Adrenal gland (tissue), 12 donors: ENCODE results near the gene KMT2D. TPM values are rescaled to one million over a fixed set of nuclear protein-coding genes. Genes with fewer than 3 reads are reported as not detected.

Experiments used
- DNase-seq, 7 donors: peaks; one replicate each; pipeline ENCODE4 v3.0.0-alpha.2; 2019 to 2020
- H3K27ac ChIP-seq, 5 donors: fragments of 200-600 bp; sonication (generic) in 4 of 5; 1 replicate in 3 of 5; 2 replicates in 2 of 5; pipeline versions ENCODE4 v1.5.1 to v1.8.0; 2016 to 2020; ENCODE audit warnings: mild to moderate bottlenecking in 1 of 5
- H3K27me3 ChIP-seq: fragments of 200-600 bp; 2 replicates; pipeline ENCODE4 v1.8.0; 2021
- H3K36me3 ChIP-seq, 2 donors: fragments of 200-600 bp; replicated peaks in 1 of 2; 1 replicate in 1 of 2; 2 replicates in 1 of 2; pipeline versions ENCODE4 v1.5.1 to v1.8.0; 2018 to 2022
- H3K4me1 ChIP-seq, 2 donors: fragments of 200-600 bp; replicated peaks in 1 of 2; 1 replicate in 1 of 2; 2 replicates in 1 of 2; pipeline versions ENCODE4 v1.5.1 to v1.8.0; 2018 to 2021
- H3K4me3 ChIP-seq, 4 donors: fragments of 200-600 bp; sonication (generic) in 3 of 4; one replicate each; pipeline ENCODE4 v1.5.1; 2016 to 2018
- H3K9me3 ChIP-seq, 3 donors: fragments of 200-600 bp; sonication (generic) in 1 of 3; replicated peaks in 1 of 3; 1 replicate in 2 of 3; 2 replicates in 1 of 3; pipeline versions ENCODE4 v1.5.1 to v1.8.0; 2016 to 2021
- CTCF ChIP-seq, 6 experiments: fragments of 450-650 bp in 4 of 6; fragments of 200-600 bp in 2 of 6; sonication (generic) in 1 of 6; IDR thresholded peaks; 1 replicate in 5 of 6; 2 replicates in 1 of 6; pipeline versions ENCODE4 v1.5.1 to v1.8.0; 2016 to 2021; ENCODE audit warnings: antibody characterized with exemption in 6 of 6, mild to moderate bottlenecking in 2 of 6, moderate library complexity in 1 of 6
- POLR2A ChIP-seq, 2 donors: fragments of 450-650 bp; IDR thresholded peaks; one replicate each; pipeline ENCODE4 v1.6.1; 2017; ENCODE audit warnings: antibody characterized with exemption in 2 of 2, mild to moderate bottlenecking in 2 of 2, moderate library complexity in 1 of 2
- WGBS, 4 donors: extraction: QIAGEN DNeasy Blood & Tissue Kit in 2 of 4; methylation state at CpG; one replicate each; pipeline versions ENCODE4 v1.1.5 to v1.1.7; 2013 to 2017; 5-methylcytosine and 5-hydroxymethylcytosine counted together
- intact Hi-C, 2 donors: fragments of 100-400 bp; cut with DNase I; formaldehyde crosslinking; loops; one replicate each; pipeline versions ENCODE4 v1.14.1 to v1.15.0; 2022 to 2023
- polyA plus RNA-seq, 3 donors: library from polyadenylated mRNA; stranded (reverse); fragments of 200-250 nt in 2 of 3; fragments of 350-450 nt in 1 of 3; fragmentation: Illumina TruSeq in 1 of 3; extraction: RNeasy Lipid Tissue Mini Kit (QIAGEN cat#74804) in 1 of 3; gene quantifications; one replicate each; pipeline ENCODE4 v1.2.3, GENCODE V29; 2013 to 2014
- total RNA-seq, 9 donors: library from RNA; depleted of rRNA in 4 of 9; stranded (reverse); fragments of >200 nt in 4 of 9; fragments of 120-200 nt in 1 of 9; fragmentation: NEBNext Ultra II Directional in 1 of 9; extraction: Animal tissue kit (Norgen Biotek cat#: 25700) in 1 of 9; gene quantifications; one replicate each; pipeline versions ENCODE4 v1.1.0 to v1.2.4, GENCODE V29; 2013 to 2023
- donor health status: healthy with polysubstance abuse.
- donor health status: Bipolar disorder and iron deficiency.
- donor health status: DM: yes; HTN: yes; CAD: no.
- donor health status: DM: no; HTN: no; CAD: no.
- donor health status: DM: no; HTN: no; CAD: no.
- donor health status: DM: yes; HTN: yes; CAD: no.

The KMT2D gene
- total and polyA plus RNA-seq, 12 donors, result 21.2 to 140 (median 56.0) TPM

DNA sequence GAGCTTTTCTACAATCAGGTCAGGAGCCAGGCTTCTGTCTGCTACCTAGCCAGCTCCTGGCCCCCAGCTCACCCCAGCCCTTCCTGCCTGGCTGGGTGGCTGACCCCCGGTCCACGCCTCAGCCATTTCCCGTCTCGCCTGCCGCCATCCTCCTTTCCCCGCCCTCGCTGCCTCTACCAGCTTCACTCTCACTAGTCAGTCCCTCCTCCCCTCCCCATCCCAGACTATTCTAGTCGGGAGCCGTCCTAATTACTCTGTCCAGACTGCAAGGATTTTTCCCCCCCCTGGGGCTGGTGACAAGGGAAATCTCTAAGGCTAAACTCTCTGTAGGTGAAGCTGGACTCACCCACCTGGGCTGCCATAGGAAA, 33.2 kb upstream of the KMT2D start:
- intact Hi-C loops, result no loop called here
- H3K9me3 ChIP-seq, result no peaks in the 10 kb centered on the region
- peaks cover 0 to 21% of the 10 kb centered on the region in 2 donors for H3K36me3 ChIP-seq
- peak in 1 of 7 donors; percentile 48 for DNase-seq
- no peak overlapping the region for H3K27ac ChIP-seq
- peaks cover 10 to 39% of the 10 kb centered on the region in 2 donors for H3K4me1 ChIP-seq
- 29 to 43% (median 36%) methylated on average over 9 of the region's 9 CpGs for WGBS, 4 donors
- H3K27me3 ChIP-seq, result peaks cover 13% of the 10 kb centered on the region
- no peak for TF ChIP-seq POLR2A (IDR thresholded peaks at IDR 0.05)
- no peak for TF ChIP-seq CTCF (IDR thresholded peaks at IDR 0.05)
- peak overlapping the region in 1 of 4 donors; percentile 5 for H3K4me3 ChIP-seq

- peaks cover 0 to 14% of the 10 kb centered on the region in 2 donors for H3K36me3 ChIP-seq
- H3K4me1 ChIP-seq, result peaks cover 10 to 46% of the 10 kb centered on the region in 2 donors
- peak overlapping the region in 1 of 4 donors; percentile 50 for H3K4me3 ChIP-seq
- H3K27me3 ChIP-seq, result peaks cover 13% of the 10 kb centered on the region
- TF ChIP-seq POLR2A (IDR thresholded peaks at IDR 0.05) (no peak), CTCF (IDR thresholded peaks at IDR 0.05) (no peak)
- WGBS, 4 donors, result 63 to 78% (median 72%) methylated on average over 4 of the region's 4 CpGs
- no peak overlapping the region for H3K27ac ChIP-seq
- intact Hi-C loops, result no loop called here
- H3K9me3 ChIP-seq, result no peaks in the 10 kb centered on the region
- no peak for DNase-seq
Observed at GRCh38 chr12:49092816-49093406, 32.3 kb upstream of the KMT2D start.

DNA sequence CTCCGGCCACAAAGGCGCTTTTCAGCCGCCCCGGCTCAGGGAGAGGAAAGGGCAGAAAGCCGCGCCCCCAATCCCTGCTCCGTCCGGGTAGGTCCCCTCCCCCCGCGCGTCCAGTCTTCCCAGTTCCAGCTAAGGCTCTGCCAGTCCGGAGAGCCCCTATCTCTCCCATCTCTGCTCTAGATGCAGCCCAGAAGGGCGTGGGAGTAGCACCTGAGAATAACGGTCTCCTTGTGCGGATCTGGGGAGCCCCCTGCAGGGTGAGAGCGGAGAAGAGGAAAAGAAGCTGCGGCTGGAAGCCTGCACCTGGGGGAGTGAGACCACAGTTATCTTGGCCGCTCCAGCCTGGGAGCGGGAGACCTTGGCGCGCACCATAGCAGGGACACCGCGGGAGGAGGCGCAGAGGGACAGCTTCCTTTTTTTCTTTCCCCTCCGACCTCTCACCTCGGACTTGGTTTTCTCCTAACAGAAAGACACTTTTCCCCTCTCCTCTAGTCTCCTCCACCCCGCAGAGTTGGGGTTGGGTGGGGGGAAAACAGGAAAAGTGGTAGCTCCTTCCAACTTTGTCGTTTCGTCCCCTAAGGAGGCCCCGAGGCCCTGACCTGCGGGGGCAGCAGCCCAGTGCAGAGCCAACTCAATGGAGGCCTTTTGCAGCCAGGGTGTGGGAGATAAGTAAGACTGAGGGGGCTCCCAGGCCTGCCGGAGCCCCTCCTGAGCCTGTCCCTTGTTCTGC, 31.7 kb upstream of the KMT2D start:
- H3K4me3 ChIP-seq, result peak overlapping the region in 1 of 4 donors; percentile 50
- no peaks in the 10 kb centered on the region for H3K9me3 ChIP-seq
- WGBS, 4 donors, result 3 to 5% (median 4%) methylated on average over 26 to 32 of the region's 32 CpGs
- peaks cover 0 to 10% of the 10 kb centered on the region in 2 donors for H3K36me3 ChIP-seq
- TF ChIP-seq POLR2A (IDR thresholded peaks at IDR 0.05) (no peak), CTCF (IDR thresholded peaks at IDR 0.05) (peak in 2 of 6 experiments; percentile 11 to 21)
- H3K4me1 ChIP-seq, result peaks cover 10 to 46% of the 10 kb centered on the region in 2 donors
- intact Hi-C loops, result no loop called here
- no peak overlapping the region for H3K27ac ChIP-seq
- H3K27me3 ChIP-seq, result peaks cover 13% of the 10 kb centered on the region
- peak in 4 of 7 donors; percentile 30 to 48 (median 40) for DNase-seq

- Histone ChIP-seq H3K27ac (no peak overlapping the region), H3K4me1 (peaks cover 10 to 46% of the 10 kb centered on the region in 2 donors), H3K27me3 (peaks cover 13% of the 10 kb centered on the region), H3K36me3 (peaks cover 0 to 5% of the 10 kb centered on the region in 2 donors), H3K9me3 (no peaks in the 10 kb centered on the region), H3K4me3 (peak overlapping the region in 1 of 4 donors; percentile 50)
- intact Hi-C loops, result no loop called here
- DNase-seq, result no peak
- TF ChIP-seq POLR2A (IDR thresholded peaks at IDR 0.05) (no peak), CTCF (IDR thresholded peaks at IDR 0.05) (no peak)
- WGBS, 4 donors, result 1 to 5% (median 2%) methylated on average over 5 to 14 of the region's 14 CpGs
Observed at GRCh38 chr12:49091836-49092085, 31.2 kb upstream of the KMT2D start.
